HG03135 (cell line): ENCODE data around the gene MYT1.
"Not testable (repeated sequence)": the region's sequence is repeated elsewhere in the genome, so short reads cannot be mapped to it uniquely, and the experiment has no call there.

ENCODE experiments used
- ATAC-seq: cut with Tn5 transposase; IDR thresholded peaks from one replicate; pipeline ENCODE4 v1.9.1; 2021; ENCODE audit warnings: mild to moderate bottlenecking, moderate library complexity; ENCODE audit not compliant: unreplicated experiment

MYT1 gene

DNA sequence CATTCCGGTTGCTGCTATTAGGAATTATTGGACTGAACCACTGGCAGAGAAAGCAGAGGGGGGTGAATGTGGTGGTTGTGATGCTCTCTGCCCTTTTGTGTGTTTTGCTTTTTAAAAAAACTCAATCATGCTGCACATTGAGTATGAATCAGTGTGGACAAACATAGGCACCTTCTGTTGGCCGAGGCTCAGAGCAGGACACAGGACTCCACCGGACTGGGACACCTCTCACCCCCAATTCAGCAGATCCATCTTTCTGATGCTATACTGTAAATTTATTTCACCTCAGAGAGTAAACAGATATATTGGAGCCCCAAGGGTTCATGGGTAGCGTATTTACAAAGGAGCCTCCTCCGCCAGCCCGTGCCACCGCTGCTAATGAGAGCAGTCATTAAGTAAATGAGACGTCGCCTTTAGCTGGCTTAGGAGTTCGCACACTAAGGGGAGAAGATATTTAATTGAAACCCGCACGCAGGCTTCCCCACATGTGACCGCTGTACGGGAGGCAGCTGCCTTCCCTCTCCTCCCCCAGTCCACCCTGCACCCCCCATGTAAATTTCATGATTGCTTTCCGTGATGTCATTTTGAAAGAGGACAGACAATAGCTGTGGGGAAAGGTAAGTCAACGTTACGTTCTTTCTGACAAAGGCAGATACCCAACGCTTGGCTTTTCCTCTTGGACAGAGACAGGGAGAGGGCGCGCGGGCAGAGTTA is at the start of gene MYT1:
Gene MYT1 (plus strand): TSS at position 330 of the 714 bp plus-strand sequence. CDS start 34,410 bp downstream, outside the sequence.
- ATAC-seq = no peak

DNA sequence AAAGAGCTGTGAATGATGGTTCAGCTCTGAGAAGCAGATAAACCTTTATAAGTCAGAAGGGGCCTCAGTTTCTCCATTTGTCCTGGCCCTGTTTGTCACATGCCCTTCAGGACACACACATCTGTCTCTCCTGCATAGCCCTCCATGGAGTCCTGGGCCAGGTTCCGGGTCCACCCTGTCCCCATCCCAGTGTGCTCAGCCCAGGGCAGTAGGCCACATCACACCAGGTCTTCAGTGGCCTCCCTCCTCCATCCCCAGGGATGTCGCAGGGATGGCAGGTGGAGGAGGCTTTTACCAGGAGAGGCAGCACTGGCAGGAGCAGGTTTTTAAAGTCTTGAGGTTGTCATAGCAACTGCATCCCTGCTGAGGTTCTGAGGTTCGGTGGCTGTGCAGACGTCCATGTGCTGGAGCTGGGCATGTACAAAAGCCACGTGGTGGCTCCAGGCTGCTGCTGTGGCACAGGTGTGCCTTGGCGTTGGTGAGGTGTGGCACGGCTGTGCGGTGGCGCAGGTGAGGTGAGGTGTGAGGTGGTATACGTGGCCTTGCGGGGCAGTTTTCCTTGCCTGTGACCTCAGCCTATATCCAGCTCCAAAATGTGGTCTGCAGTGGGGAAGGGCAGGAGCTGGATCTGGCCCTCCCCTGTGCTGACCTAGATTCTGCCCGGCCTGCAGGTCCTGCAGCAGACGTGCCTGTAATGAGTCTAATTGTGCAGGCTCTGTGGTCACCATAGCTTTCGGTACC is 48.9 kb upstream of the MYT1 start:
- ATAC-seq = no peak

DNA sequence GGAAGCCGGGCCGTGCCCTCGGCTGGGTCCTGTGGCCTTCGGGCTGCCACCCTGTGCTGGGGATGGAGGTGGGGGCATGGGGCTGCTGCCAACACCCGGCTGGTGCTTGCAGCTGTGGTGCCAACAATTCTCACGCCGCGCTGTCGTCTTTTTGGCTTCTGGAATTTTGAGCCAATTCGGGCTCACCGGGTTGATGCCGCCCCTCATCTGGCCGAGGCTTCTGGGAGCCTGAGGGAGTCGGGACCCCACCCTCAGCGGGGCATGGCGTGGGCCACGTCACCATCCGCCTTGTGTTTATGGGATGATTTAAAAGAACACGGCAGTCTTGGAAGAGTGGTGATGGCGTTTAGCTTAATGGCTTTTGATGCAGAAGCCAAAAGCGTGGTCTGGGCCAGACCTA is 48.2 kb upstream of the MYT1 start:
- ATAC-seq = no peak

DNA sequence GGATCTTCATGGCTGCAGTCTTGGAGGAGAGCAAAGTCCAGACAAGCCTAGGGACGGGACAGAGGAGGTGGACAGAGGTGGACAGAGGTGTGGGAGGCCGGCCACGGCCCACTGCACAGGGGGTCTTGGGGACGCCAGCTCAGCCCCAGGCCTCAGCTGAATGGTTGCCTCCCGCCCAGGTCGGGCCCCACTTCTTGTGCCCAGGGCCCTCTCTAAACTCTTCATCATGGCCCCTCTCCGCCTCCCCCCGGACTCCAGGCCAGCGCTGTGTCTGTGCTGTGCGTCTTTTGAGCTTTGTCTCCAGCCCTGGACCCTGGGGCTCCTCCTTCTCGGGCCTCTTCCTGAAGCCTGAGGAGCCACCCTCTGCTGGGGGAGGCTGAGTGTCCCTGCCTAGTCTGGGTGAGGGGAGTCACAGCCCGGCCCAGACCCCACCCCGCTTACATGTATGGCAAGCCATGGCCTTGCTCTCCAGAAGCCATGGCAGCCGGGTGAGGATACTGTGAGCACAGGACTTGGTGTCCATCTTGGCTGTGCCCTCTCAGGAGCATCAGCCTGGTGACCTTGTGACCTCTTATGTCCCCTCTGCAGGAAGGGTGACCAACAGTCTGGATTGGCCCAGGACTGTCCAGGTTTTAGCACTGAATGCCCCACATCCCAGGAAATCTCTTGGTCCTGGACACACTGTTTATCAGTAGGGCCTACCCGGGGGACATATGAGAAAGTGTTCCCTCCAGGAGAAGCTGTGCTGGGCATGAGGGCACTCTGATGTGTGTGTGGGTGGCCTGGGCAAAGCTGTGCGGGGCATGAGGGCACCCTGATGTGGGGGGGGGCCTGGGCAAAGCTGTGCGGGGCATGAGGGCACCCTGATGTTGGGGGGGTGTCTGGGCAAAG is 47.5 kb upstream of the MYT1 start:
- ATAC-seq = no peak

DNA sequence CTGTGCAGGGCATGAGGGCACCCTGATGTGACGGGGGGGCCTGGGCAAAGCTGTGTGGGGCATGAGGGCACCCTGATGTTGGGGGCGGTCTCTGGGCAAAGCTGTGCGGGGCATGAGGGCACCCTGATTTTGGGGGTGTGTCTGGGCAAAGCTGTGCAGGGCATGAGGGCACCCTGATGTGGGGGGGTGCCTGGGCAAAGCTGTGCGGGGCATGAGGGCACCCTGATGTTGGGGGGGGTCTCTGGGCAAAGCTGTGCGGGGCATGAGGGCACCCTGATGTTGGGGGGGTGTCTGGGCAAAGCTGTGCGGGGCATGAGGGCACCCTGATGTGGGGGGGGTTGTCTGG is 46.8 kb upstream of the MYT1 start:
- ATAC-seq = not testable (repeated sequence)

DNA sequence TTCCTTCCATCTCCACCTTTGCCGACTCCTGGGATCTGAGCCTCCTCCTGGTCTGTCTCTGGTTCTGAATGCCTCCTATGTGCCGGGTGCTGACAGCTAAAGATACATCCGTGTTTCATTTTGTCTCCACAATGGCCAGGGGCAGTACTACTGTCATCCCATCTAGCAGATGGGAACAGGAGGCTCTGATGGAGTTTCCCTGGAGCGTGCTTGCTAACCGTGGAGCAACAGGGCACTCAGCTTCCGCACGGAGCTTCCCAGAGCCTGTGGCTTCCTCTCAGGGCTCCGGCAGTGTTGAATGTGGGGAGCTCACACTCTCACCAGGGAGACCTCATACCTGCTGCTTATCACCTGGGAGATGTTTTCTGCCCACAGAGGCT is 45.0 kb upstream of the MYT1 start:
- ATAC-seq = no peak

DNA sequence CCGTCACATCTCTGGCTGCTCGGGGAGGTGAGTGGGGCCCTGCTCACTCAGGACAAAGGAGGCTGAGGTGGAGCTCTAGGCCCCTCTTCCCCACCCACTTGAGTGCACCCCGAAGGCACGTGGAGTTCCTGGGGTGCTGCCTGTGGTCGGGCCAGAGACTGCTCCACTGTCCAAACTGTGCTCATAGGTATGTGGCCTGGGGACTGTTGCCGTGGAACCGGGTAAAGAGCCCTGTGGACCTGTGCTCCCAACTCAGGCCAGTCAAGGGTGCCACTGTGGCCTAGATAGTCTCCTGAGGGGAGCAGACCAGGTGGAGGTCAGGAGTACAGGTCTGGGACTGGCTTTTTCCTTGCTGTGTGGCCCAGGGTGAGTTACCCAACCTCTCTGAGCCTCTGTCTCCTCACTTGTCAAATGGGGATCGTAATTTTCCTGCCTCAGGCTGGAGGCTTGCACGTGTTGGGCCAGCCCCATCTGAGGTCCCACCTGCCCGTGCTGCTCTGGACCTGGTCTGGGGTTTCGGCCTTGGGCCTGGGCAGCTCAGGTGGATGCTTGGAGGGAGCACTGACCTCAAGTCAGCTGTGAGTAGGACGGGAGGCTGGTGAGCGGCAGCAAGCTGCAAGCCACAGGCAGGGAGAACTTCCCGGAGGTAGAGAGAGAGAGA is 44.4 kb upstream of the MYT1 start:
- no peak for ATAC-seq

DNA sequence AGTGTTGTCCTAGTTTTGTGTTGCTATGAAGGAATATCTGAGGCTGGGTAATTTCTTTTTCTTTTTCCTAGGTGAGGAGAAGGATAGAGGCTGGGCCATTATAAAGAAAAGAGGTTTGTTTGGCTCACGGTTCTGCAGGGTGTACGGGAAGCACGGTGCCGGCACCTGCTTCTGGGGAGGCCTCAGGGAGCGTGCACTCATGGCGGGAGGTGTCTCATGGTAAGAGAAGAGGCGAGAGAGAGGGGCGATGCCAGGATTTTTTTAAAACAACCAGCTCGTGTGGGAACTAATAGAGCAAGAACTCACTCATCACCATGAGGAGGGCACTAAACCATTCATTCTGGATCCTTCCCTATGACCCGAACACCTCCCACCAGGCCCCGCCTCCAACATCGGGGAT is 42.7 kb upstream of the MYT1 start:
- ATAC-seq = no peak

DNA sequence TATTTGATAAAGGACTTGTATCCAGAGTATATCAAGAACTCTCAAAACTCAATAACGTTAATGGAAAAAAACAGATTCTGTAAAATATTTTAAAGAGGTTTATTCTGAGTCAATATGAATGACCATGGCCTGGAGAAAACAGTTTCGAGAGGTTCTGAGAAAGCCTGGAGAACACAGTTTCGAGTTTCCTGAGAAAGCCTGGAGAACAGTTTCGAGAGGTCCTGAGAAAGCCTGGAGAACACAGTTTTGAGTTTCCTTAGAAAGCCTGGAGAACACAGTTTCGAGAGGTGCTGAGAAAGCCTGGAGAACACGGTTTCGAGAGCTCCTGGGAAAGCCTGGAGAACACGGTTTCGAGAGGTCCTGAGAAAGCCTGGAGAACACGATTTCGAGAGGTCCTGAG is 41.3 kb upstream of the MYT1 start:
- ATAC-seq = not testable (repeated sequence)

DNA sequence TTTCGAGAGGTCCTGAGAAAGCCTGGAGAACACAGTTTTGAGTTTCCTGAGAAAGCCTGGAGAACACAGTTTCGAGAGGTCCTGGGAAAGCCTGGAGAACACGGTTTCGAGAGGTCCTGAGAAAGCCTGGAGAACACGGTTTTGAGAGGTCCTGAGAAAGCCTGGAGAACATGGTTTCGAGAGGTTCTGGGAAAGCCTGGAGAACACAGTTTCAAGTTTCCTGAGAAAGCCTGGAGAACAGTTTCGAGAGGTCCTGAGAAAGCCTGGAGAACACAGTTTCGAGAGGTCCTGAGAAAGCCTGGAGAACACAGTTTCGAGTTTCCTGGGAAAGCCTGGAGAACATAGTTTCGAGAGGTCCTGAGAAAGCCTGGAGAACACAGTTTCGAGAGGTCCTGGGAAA is 40.7 kb upstream of the MYT1 start:
- not testable (repeated sequence) for ATAC-seq

DNA sequence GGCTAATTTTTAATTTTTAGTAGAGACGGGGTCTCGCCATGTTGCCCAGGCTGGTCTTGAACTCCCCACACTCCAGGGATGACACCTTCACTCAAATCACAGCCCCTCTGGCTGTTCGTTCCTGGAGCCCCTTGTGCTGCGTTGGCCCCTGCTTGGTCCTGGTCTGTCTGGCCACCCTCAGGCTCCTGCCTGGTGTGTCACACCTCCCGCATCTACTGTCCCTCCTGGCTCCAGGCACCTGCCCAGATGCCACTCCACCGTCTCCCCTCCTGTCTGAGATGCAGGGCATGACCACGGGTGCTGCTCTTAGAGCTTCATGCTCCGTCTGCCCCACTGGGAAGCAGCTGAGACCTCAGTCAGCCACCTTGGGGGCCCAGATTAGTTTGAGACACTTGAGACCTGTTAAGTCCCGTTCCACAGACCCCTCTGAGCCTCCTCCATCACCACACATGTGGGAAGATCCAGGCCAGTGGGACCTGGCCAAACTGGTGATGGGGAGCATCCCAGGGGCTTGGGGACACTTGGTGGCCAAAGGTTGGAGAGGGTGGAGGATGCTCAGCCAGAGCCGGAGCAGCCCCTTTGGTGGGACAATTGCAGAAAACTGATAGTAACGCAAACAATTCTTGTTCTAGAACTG is 35.0 kb upstream of the MYT1 start:
- ATAC-seq = no peak

DNA sequence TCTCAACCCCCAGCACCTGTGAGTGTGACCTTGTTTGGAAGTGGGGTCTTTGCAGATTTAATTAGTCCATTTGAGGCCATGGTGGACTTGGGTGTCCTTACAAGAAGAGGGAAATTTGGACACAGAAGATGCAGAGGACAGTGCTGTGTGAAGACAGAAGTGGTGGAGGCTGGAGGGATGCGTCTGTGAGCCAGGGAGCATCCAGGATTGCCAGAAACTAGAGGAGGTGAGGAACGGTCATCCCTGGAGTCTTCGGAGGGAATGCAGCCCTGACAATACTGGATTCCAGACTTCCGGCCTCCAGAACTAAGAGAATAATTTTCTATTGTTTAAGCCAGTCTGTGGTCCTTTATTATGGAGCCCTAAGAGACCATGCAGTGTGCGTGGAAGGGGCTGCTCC is 34.0 kb upstream of the MYT1 start:
- no peak for ATAC-seq

DNA sequence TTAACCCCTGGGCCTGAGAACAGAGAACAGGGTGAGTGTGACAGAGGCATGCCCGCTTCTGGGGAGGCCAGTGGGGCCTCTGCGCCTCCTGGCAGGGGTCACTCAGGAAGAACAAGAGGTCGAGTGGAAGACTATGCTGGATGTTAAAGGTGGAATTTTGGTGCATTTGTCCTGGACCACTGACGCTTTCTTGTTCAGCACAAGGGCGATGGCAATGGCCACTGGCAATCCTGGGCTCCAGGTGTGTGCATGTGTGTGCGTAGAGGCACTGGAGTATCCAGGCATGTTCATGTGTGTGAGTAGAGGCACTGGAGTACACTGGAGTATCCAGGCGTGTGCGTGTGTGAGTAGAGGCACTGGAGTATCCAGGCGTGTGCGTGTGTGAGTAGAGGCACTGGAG is 33.4 kb upstream of the MYT1 start:
- ATAC-seq = no peak

DNA sequence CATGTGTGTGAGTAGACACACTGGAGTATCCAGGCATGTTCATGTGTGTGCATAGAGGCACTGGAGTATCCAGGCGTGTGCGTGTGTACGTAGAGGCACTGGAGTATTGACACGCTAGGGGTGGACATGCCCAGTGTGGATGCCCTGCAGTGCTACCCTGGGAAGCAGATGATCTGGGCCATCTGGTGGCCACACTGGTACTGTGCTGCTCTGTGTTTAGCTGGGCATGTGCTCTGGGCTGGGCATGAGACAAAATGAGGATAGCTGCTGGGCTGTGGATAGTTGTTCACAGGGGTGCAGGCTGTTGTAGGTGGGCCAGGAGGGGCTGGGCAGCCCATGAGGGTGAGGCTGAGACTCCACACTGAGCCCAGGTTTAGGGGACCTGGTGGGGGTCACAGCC is 32.8 kb upstream of the MYT1 start:
- no peak for ATAC-seq

DNA sequence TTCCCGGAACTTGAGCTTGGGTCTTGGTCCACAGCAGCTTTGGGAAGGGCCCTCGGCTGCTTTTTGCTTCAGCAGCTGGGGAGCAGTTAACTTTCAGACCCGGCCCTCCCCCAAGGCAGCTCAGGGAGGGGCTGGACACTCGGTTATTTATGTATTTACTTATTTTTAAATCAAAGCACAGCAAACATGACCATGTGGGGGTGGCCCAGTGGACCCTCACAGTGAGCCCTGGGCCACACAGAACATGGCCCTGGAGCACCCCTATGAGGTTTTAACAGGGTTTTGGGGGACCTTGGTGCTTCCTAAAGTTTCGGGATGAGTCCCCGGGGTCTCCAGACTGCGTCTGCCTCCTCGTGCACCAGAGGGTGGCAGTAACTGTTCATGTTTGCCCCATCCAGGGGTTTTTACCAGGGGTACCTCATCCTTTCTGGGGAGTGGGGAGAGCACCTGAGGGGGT is 30.3 kb upstream of the MYT1 start:
- ATAC-seq = no peak

DNA sequence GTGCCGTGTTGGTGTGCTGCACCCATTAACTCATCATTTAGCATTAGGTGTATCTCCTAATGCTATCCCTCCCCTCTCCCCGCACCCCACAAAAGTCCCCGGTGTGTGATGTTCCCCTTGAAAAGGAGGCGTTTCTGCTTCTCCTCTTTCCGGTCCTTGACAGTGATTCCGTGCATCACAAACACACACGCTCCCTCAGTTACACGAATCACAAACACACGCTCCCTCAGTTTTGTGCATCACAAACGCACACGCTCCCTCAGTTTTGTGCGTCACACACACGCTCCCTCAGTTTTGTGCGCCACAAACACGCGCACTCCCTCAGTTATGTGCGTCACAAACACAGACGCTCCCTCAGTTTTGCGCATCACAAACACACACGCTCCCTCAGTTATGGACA is 29.5 kb upstream of the MYT1 start:
- ATAC-seq = not testable (repeated sequence)

DNA sequence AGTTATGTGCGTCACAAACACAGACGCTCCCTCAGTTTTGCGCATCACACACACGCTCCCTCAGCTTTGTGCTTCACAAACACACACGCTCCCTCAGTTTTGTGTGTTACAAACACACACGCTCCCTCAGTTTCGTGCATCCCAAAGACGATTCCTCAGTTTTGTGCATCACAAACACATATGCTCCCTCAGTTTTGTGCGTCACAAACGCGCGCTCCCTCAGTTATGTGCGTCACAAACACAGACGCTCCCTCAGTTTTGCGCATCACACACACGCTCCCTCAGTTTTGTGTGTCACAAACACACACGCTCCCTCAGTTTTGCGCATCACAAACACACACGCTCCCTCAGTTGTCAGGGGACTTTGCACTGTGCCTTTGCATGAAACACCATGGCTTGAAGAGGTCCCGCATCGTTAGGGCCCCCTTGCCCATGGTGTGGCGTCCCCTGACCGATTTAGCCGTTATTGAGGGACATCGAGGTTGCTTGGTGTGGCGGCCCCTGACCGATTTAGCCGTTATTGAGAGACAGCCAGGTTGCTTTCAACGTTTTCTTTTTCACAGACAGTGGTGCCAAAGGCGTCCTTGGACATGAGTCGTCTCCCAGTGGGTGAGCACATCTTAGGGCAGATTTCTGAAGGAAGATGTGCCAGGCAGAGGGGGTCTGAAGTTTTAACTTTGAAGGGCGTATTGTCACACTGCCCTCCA is 28.1 kb upstream of the MYT1 start:
- no peak for ATAC-seq

DNA sequence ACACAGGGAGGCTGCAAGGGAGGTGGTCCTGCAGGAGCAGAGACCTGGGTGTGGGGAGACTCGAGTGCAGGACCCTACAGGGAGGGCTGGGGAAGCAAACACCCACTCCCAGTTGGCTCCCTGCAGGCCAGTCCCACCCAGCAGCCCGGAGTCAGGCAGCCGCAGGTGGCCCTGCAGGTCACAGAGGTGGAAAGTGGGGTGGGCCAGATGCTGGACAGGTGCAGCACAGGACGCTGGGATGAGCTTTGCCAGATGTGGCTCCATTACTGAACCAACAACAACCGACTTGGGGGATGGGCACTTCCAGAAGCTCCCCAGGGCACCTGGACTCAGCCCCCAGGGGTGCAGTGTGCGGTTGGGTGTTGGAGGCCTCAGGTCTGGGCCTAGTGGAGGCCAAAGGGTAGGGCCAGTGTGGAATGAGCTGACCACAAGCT is 26.6 kb upstream of the MYT1 start:
- ATAC-seq = no peak

DNA sequence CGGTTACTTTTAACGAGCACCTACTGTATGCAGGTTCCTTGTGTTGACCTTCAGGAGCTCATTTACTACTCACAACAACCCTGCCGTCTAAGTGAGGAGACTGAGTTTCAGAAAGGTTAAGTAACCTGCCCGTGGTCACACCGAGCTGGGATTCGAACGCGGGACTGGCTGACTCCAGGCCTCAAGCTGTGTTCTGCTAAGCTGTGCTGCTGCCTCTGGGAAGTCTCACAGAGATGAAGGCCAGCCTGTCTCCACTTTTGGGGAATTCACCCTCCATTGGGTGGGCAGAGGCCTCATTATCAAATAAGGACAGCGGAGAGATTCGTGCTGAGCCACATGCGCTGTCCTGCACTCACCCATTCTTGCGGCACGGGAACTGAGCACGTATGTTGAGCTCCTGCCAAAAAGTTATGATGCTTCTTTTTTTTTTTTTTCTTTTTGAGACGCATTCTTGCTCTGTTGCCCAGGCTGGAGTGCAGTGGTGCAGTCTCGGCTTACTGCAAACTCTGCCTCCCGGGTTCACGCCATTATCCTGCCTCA is 25.9 kb upstream of the MYT1 start:
- ATAC-seq = no peak
